GM23338 (cell line): ENCODE data around the gene LGALSL. TPM values are rescaled to one million over a fixed set of nuclear protein-coding genes. Genes with fewer than 3 reads are reported as not detected.

Source experiments
- ATAC-seq: fragments of 200-7000 bp; cut with Tn5 transposase; 3 replicates; pipeline ENCODE4 v1.9.1; 2020
- DNase-seq: peaks from one replicate; pipeline ENCODE4 v3.0.0-alpha.2; 2015; ENCODE audit warnings: low spot score
- H2AFZ ChIP-seq: fragments of 200-600 bp; sonication (generic); 2 replicates; pipeline ENCODE4 v1.8.0; 2016; ENCODE audit warnings: antibody characterized with exemption, mild to moderate bottlenecking, moderate library complexity
- H3F3A ChIP-seq: fragments of 200-600 bp; sonication (generic); replicated peaks from 2 replicates; pipeline ENCODE4 v1.8.0; 2017; ENCODE audit warnings: antibody characterized with exemption, mixed run types, low read depth
- H3K27ac ChIP-seq: fragments of 200-600 bp; sonication (generic); 2 replicates; pipeline ENCODE4 v1.6.1; 2016; ENCODE audit warnings: low read depth
- H3K27me3 ChIP-seq: fragments of 200-600 bp; sonication (generic); 2 replicates; pipeline ENCODE4 v1.8.0; 2016; ENCODE audit warnings: mild to moderate bottlenecking, mixed run types, moderate library complexity; ENCODE audit not compliant: insufficient read depth
- H3K36me3 ChIP-seq: fragments of 200-600 bp; sonication (generic); 2 replicates; pipeline ENCODE4 v1.8.0; 2016; ENCODE audit warnings: mild to moderate bottlenecking; ENCODE audit not compliant: insufficient read depth
- H3K4me1 ChIP-seq: fragments of 200-600 bp; sonication (generic); 2 replicates; pipeline ENCODE4 v1.8.0; 2016; ENCODE audit warnings: mild to moderate bottlenecking, moderate library complexity; ENCODE audit not compliant: insufficient read depth
- H3K4me2 ChIP-seq: fragments of 200-600 bp; sonication (generic); 2 replicates; pipeline ENCODE4 v1.7.1; 2017; ENCODE audit warnings: mixed run types
- H3K4me3 ChIP-seq: fragments of 200-600 bp; sonication (generic); 2 replicates; pipeline ENCODE4 v1.6.1; 2016; ENCODE audit warnings: mixed run types
- H3K79me2 ChIP-seq: fragments of 200-600 bp; sonication (generic); replicated peaks from 2 replicates; pipeline ENCODE4 v1.8.0; 2017; ENCODE audit warnings: mild to moderate bottlenecking; ENCODE audit not compliant: insufficient read depth
- H3K9me2 ChIP-seq: fragments of 200-600 bp; sonication (generic); 2 replicates; pipeline ENCODE4 v1.8.0; 2017; ENCODE audit not compliant: insufficient read depth
- H4K20me1 ChIP-seq: fragments of 200-600 bp; sonication (generic); replicated peaks from 2 replicates; pipeline ENCODE4 v1.8.0; 2017; ENCODE audit warnings: mild to moderate bottlenecking; ENCODE audit not compliant: insufficient read depth
- H3K27ac Mint-ChIP-seq: 2 replicates; pipeline ENCODE4 v1.8.0; 2020; ENCODE audit warnings: inconsistent platforms, mild to moderate bottlenecking, moderate library complexity, mixed read lengths
- H3K27me3 Mint-ChIP-seq: 3 replicates; pipeline ENCODE4 v1.8.0; 2022; ENCODE audit warnings: low read depth, mild to moderate bottlenecking, moderate library complexity, mixed read lengths, inconsistent platforms; ENCODE audit not compliant: insufficient read depth, poor library complexity
- H3K36me3 Mint-ChIP-seq: 3 replicates; pipeline ENCODE4 v1.8.0; 2021; ENCODE audit warnings: low read depth, mild to moderate bottlenecking, inconsistent platforms, moderate library complexity, mixed read lengths
- H3K4me1 Mint-ChIP-seq: 3 replicates; pipeline ENCODE4 v1.8.0; 2020; ENCODE audit warnings: mild to moderate bottlenecking, inconsistent platforms, mixed read lengths
- H3K4me3 Mint-ChIP-seq: 3 replicates; pipeline ENCODE4 v1.8.0; 2021; ENCODE audit warnings: moderate library complexity, mild to moderate bottlenecking, inconsistent platforms, mixed read lengths
- H3K9me3 Mint-ChIP-seq: 3 replicates; pipeline ENCODE4 v1.8.0; 2020; ENCODE audit warnings: moderate library complexity, mild to moderate bottlenecking, inconsistent platforms, mixed read lengths
- CREB1 ChIP-seq: fragments of 250-450 bp; sonication (Bioruptor Pico); IDR thresholded peaks from 2 replicates; pipeline ENCODE4 v1.5.0; 2020; ENCODE audit warnings: low read depth, mild to moderate bottlenecking, moderate library complexity
- ETS1 ChIP-seq: IDR thresholded peaks from 2 replicates; pipeline ENCODE4 v1.6.1; 2016; ENCODE audit warnings: antibody characterized with exemption
- EZH2 ChIP-seq: fragments of 200-600 bp; sonication (generic); IDR thresholded peaks from one replicate; pipeline ENCODE4 v1.8.0; 2017; ENCODE audit warnings: antibody characterized with exemption, mild to moderate bottlenecking, low read depth; ENCODE audit not compliant: unreplicated experiment
- EZH2phosphoT487 ChIP-seq: fragments of 200-600 bp; sonication (generic); IDR thresholded peaks from one replicate; pipeline ENCODE4 v1.8.1; 2018; ENCODE audit warnings: antibody characterized with exemption; ENCODE audit not compliant: unreplicated experiment
- JUNB ChIP-seq: IDR thresholded peaks from one replicate; pipeline ENCODE4 v1.6.1; 2016; ENCODE audit warnings: antibody characterized with exemption; ENCODE audit not compliant: unreplicated experiment
- NANOG ChIP-seq: IDR thresholded peaks from 2 replicates; pipeline ENCODE4 v1.6.1; 2016; ENCODE audit warnings: antibody characterized with exemption, borderline replicate concordance
- POLR2AphosphoS5 ChIP-seq: IDR thresholded peaks from 2 replicates; pipeline ENCODE4 v1.6.1; 2016; ENCODE audit warnings: antibody characterized with exemption, low read depth
- STAT1 ChIP-seq: IDR thresholded peaks from one replicate; pipeline ENCODE4 v1.6.1; 2016; ENCODE audit warnings: antibody characterized with exemption; ENCODE audit not compliant: unreplicated experiment
- ZNF114 ChIP-seq: fragments of 250-450 bp; sonication (Bioruptor Pico); IDR thresholded peaks from 2 replicates; pipeline ENCODE4 v1.5.0; 2020; ENCODE audit warnings: mild to moderate bottlenecking, moderate library complexity
- ZNF331 ChIP-seq: fragments of 250-450 bp; sonication (Bioruptor Pico); IDR thresholded peaks from 2 replicates; pipeline ENCODE4 v1.5.0; 2020; ENCODE audit warnings: low read depth, mild to moderate bottlenecking, moderate library complexity
- polyA plus RNA-seq: library from polyadenylated mRNA; unstranded; fragments of >200 nt; fragmentation: Nextera tagmentation; extraction: Ambion mirVana; gene quantifications from 2 replicates; pipeline ENCODE4 v1.2.1, GENCODE V29; 2016
- total RNA-seq: library from RNA; depleted of rRNA; stranded (reverse); fragments of >200 nt; shearing (Covaris generic); gene quantifications from 2 replicates; pipeline ENCODE4 v1.2.3, GENCODE V29; 2014
- TF ChIP-seq, protein P1 (sequence below), 2 experiments: fragments of 200-600 bp in 1 of 2; sonication (generic) in 1 of 2; conservative IDR thresholded peaks; 2 replicates each; pipeline versions ENCODE4 v1.5.1 to v1.6.1; 2016 to 2017; ENCODE audit warnings: antibody characterized with exemption in 2 of 2, low read depth in 2 of 2, mild to moderate bottlenecking in 2 of 2, moderate library complexity in 1 of 2
- TF ChIP-seq, protein P2 (sequence below): IDR thresholded peaks from one replicate; pipeline ENCODE4 v1.6.1; 2018; ENCODE audit warnings: antibody characterized with exemption; ENCODE audit not compliant: unreplicated experiment
- TF ChIP-seq, protein P3 (sequence below): fragments of 250-450 bp; sonication (Bioruptor Pico); IDR thresholded peaks from 2 replicates; pipeline ENCODE4 v1.5.0; 2020; ENCODE audit warnings: mild to moderate bottlenecking, moderate library complexity

LGALSL gene
- total and polyA plus RNA-seq, 2 experiments from 2014 or later, result 20.6 to 28.4 TPM

DNA sequence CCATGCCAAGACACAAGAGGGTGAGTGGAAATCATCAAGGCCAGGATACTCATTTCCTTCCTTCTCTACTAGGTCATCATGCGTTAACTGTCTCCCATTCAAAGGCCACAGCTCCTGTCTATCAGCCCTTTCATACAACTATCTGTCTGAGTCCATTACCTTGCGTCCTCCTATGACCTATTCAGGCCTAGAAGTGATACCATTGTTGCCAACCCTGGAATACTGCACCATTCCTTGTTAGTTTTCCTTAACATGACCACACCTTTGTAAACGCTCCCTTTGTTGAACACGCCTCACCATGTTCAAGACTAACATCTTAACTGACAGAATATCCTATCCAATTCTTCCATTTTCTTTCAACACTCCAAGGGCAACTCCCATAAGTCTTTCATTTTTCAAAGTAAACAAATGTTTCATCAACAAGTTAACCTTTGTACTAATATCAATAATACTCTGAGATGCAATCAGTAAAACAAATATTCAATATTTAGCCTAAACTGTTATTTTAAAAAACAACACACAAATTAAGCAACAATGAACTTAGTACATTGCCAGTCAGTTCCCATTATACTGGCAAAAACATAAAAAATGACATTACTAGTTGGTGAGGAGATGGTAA is 19.8 kb upstream of the LGALSL start:
- Histone ChIP-seq H3F3A (no peaks in the 10 kb centered on the region), H3K27ac (no peak overlapping the region), H3K27me3 (no peaks in the 10 kb centered on the region), H2AFZ (no peak overlapping the region), H3K79me2 (no peaks in the 10 kb centered on the region), H3K36me3 (no peaks in the 10 kb centered on the region), H4K20me1 (no peaks in the 10 kb centered on the region), H3K4me2 (no peak overlapping the region), H3K4me1 (no peaks in the 10 kb centered on the region), H3K9me2 (no peaks in the 10 kb centered on the region), H3K4me3 (no peak overlapping the region)
- H3K4me3 Mint-ChIP-seq, result no peak overlapping the region
- no peaks in the 10 kb centered on the region for H3K27me3 Mint-ChIP-seq
- H3K9me3 Mint-ChIP-seq, result no peaks in the 10 kb centered on the region
- DNase-seq (no peak), ATAC-seq (no peak)
- H3K4me1 Mint-ChIP-seq, result no peaks in the 10 kb centered on the region
- TF ChIP-seq STAT1, result no peak
- no peak for TF ChIP-seq CREB1 (CRISPR knock-in tag)
- TF ChIP-seq, protein P1, sequence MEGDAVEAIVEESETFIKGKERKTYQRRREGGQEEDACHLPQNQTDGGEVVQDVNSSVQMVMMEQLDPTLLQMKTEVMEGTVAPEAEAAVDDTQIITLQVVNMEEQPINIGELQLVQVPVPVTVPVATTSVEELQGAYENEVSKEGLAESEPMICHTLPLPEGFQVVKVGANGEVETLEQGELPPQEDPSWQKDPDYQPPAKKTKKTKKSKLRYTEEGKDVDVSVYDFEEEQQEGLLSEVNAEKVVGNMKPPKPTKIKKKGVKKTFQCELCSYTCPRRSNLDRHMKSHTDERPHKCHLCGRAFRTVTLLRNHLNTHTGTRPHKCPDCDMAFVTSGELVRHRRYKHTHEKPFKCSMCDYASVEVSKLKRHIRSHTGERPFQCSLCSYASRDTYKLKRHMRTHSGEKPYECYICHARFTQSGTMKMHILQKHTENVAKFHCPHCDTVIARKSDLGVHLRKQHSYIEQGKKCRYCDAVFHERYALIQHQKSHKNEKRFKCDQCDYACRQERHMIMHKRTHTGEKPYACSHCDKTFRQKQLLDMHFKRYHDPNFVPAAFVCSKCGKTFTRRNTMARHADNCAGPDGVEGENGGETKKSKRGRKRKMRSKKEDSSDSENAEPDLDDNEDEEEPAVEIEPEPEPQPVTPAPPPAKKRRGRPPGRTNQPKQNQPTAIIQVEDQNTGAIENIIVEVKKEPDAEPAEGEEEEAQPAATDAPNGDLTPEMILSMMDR (conservative IDR thresholded peaks at IDR 0.05; ENCODE audit: low read depth in 2 of 2), result no peak
- no peak for TF ChIP-seq JUNB
- TF ChIP-seq POLR2AphosphoS5, result no peak
- no peak for TF ChIP-seq EZH2
- TF ChIP-seq NANOG, result no peak
- TF ChIP-seq ETS1, result no peak
- TF ChIP-seq ZNF114, result no peak
- TF ChIP-seq, protein P2, sequence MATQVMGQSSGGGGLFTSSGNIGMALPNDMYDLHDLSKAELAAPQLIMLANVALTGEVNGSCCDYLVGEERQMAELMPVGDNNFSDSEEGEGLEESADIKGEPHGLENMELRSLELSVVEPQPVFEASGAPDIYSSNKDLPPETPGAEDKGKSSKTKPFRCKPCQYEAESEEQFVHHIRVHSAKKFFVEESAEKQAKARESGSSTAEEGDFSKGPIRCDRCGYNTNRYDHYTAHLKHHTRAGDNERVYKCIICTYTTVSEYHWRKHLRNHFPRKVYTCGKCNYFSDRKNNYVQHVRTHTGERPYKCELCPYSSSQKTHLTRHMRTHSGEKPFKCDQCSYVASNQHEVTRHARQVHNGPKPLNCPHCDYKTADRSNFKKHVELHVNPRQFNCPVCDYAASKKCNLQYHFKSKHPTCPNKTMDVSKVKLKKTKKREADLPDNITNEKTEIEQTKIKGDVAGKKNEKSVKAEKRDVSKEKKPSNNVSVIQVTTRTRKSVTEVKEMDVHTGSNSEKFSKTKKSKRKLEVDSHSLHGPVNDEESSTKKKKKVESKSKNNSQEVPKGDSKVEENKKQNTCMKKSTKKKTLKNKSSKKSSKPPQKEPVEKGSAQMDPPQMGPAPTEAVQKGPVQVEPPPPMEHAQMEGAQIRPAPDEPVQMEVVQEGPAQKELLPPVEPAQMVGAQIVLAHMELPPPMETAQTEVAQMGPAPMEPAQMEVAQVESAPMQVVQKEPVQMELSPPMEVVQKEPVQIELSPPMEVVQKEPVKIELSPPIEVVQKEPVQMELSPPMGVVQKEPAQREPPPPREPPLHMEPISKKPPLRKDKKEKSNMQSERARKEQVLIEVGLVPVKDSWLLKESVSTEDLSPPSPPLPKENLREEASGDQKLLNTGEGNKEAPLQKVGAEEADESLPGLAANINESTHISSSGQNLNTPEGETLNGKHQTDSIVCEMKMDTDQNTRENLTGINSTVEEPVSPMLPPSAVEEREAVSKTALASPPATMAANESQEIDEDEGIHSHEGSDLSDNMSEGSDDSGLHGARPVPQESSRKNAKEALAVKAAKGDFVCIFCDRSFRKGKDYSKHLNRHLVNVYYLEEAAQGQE, result no peak
- TF ChIP-seq, protein P3, sequence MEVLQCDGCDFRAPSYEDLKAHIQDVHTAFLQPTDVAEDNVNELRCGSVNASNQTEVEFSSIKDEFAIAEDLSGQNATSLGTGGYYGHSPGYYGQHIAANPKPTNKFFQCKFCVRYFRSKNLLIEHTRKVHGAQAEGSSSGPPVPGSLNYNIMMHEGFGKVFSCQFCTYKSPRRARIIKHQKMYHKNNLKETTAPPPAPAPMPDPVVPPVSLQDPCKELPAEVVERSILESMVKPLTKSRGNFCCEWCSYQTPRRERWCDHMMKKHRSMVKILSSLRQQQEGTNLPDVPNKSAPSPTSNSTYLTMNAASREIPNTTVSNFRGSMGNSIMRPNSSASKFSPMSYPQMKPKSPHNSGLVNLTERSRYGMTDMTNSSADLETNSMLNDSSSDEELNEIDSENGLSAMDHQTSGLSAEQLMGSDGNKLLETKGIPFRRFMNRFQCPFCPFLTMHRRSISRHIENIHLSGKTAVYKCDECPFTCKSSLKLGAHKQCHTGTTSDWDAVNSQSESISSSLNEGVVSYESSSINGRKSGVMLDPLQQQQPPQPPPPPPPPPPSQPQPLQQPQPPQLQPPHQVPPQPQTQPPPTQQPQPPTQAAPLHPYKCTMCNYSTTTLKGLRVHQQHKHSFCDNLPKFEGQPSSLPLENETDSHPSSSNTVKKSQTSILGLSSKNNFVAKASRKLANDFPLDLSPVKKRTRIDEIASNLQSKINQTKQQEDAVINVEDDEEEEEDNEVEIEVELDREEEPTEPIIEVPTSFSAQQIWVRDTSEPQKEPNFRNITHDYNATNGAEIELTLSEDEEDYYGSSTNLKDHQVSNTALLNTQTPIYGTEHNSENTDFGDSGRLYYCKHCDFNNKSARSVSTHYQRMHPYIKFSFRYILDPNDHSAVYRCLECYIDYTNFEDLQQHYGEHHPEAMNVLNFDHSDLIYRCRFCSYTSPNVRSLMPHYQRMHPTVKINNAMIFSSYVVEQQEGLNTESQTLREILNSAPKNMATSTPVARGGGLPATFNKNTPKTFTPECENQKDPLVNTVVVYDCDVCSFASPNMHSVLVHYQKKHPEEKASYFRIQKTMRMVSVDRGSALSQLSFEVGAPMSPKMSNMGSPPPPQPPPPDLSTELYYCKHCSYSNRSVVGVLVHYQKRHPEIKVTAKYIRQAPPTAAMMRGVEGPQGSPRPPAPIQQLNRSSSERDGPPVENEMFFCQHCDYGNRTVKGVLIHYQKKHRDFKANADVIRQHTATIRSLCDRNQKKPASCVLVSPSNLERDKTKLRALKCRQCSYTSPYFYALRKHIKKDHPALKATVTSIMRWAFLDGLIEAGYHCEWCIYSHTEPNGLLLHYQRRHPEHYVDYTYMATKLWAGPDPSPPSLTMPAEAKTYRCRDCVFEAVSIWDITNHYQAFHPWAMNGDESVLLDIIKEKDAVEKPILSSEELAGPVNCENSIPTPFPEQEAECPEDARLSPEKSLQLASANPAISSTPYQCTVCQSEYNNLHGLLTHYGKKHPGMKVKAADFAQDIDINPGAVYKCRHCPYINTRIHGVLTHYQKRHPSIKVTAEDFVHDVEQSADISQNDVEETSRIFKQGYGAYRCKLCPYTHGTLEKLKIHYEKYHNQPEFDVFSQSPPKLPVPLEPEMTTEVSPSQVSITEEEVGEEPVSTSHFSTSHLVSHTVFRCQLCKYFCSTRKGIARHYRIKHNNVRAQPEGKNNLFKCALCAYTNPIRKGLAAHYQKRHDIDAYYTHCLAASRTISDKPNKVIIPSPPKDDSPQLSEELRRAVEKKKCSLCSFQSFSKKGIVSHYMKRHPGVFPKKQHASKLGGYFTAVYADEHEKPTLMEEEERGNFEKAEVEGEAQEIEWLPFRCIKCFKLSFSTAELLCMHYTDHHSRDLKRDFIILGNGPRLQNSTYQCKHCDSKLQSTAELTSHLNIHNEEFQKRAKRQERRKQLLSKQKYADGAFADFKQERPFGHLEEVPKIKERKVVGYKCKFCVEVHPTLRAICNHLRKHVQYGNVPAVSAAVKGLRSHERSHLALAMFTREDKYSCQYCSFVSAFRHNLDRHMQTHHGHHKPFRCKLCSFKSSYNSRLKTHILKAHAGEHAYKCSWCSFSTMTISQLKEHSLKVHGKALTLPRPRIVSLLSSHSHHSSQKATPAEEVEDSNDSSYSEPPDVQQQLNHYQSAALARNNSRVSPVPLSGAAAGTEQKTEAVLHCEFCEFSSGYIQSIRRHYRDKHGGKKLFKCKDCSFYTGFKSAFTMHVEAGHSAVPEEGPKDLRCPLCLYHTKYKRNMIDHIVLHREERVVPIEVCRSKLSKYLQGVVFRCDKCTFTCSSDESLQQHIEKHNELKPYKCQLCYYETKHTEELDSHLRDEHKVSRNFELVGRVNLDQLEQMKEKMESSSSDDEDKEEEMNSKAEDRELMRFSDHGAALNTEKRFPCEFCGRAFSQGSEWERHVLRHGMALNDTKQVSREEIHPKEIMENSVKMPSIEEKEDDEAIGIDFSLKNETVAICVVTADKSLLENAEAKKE (CRISPR knock-in tag), result no peak
- no peak for TF ChIP-seq ZNF331 (CRISPR knock-in tag)
- no peak for TF ChIP-seq EZH2phosphoT487
- H3K27ac Mint-ChIP-seq, result no peak overlapping the region
- H3K36me3 Mint-ChIP-seq, result no peaks in the 10 kb centered on the region
